Neural cell (in vitro differentiated cells): Measurements from ENCODE around the gene INO80C. TPM values are rescaled to one million over a fixed set of nuclear protein-coding genes. Genes with fewer than 3 reads are reported as not detected.

Experiments
- H2AFZ ChIP-seq: fragments of 200-600, 300-800 bp; sonication (generic), shearing (Covaris generic); 2 replicates; pipeline ENCODE4 v1.6.0; 2014; ENCODE audit warnings: low read depth, mild to moderate bottlenecking, antibody characterized with exemption, low read length, moderate library complexity
- H3F3A ChIP-seq: fragments of 200-600 bp; shearing (Covaris generic); 2 replicates; pipeline ENCODE4 v1.6.1; 2016; ENCODE audit warnings: mild to moderate bottlenecking, moderate library complexity, mixed read lengths, antibody characterized with exemption, low read length; ENCODE audit not compliant: insufficient read depth, poor library complexity, severe bottlenecking
- H3K27ac ChIP-seq: fragments of 200-600, 300-800 bp; sonication (generic), shearing (Covaris generic); 2 replicates; pipeline ENCODE4 v1.5.1; 2014; ENCODE audit warnings: mild to moderate bottlenecking, low read length, moderate library complexity
- H3K27me3 ChIP-seq: fragments of 300-800, 200-600 bp; sonication (generic), shearing (Covaris generic); 2 replicates; pipeline ENCODE4 v1.6.0; 2014; ENCODE audit warnings: mild to moderate bottlenecking, low read depth, low read length, moderate library complexity; ENCODE audit not compliant: insufficient read depth
- H3K36me3 ChIP-seq: fragments of 300-800, 200-600 bp; sonication (generic), shearing (Covaris generic); 2 replicates; pipeline ENCODE4 v1.5.1; 2014; ENCODE audit warnings: mild to moderate bottlenecking, antibody characterized with exemption, low read length, moderate library complexity; ENCODE audit not compliant: insufficient read depth
- H3K4me2 ChIP-seq: fragments of 300-800, 200-600 bp; sonication (generic), shearing (Covaris generic); 2 replicates; pipeline ENCODE4 v1.6.0; 2014; ENCODE audit warnings: mild to moderate bottlenecking, low read length
- H3K4me3 ChIP-seq: fragments of 300-800, 200-600 bp; sonication (generic), shearing (Covaris generic); 2 replicates; pipeline ENCODE4 v1.5.1; 2014; ENCODE audit warnings: mild to moderate bottlenecking, low read length, moderate library complexity
- H3K79me2 ChIP-seq: fragments of 200-600 bp; shearing (Covaris generic); replicated peaks from 2 replicates; pipeline ENCODE4 v1.6.0; 2014; ENCODE audit warnings: mild to moderate bottlenecking, low read length, moderate library complexity; ENCODE audit not compliant: insufficient read depth
- H3K9ac ChIP-seq: fragments of 300-800, 200-600 bp; sonication (generic), shearing (Covaris generic); 2 replicates; pipeline ENCODE4 v1.6.1; 2016; ENCODE audit warnings: mild to moderate bottlenecking, low read length, mixed read lengths
- H3K9me2 ChIP-seq: fragments of 200-600 bp; shearing (Covaris generic); 2 replicates; pipeline ENCODE4 v1.6.1; 2016; ENCODE audit warnings: mild to moderate bottlenecking, low read length, mixed read lengths; ENCODE audit not compliant: insufficient read depth
- H3K9me3 ChIP-seq: fragments of 200-600, 300-800 bp; sonication (generic), shearing (Covaris generic); 2 replicates; pipeline ENCODE4 v1.6.1; 2016; ENCODE audit warnings: mild to moderate bottlenecking, mixed run types, low read length, moderate library complexity, mixed read lengths
- H4K20me1 ChIP-seq: fragments of 200-600 bp; shearing (Covaris generic); 2 replicates; pipeline ENCODE4 v1.6.1; 2016; ENCODE audit warnings: mild to moderate bottlenecking, mixed run types; ENCODE audit not compliant: insufficient read depth
- EP300 ChIP-seq: fragments of 450-650 bp; conservative IDR thresholded peaks from 2 replicates; pipeline ENCODE4 v1.6.1; 2014; ENCODE audit warnings: antibody characterized with exemption, mild to moderate bottlenecking, moderate library complexity; ENCODE audit not compliant: poor library complexity, severe bottlenecking
- EZH2 ChIP-seq: fragments of 200-600, 300-800 bp; shearing (Covaris generic), sonication (generic); IDR thresholded peaks from 2 replicates; pipeline ENCODE4 v1.6.1; 2014; ENCODE audit warnings: antibody characterized with exemption, low read length, borderline replicate concordance, mild to moderate bottlenecking; ENCODE audit not compliant: insufficient read depth, poor library complexity, severe bottlenecking
- MXI1 ChIP-seq: fragments of 450-650 bp; conservative IDR thresholded peaks from 2 replicates; pipeline ENCODE4 v1.6.1; 2014; ENCODE audit warnings: antibody characterized with exemption, mild to moderate bottlenecking; ENCODE audit not compliant: poor library complexity, severe bottlenecking
- POLR2AphosphoS5 ChIP-seq: IDR thresholded peaks from 2 replicates; pipeline ENCODE4 v1.6.1; 2012
- RAD21 ChIP-seq: fragments of 450-650 bp; conservative IDR thresholded peaks from 2 replicates; pipeline ENCODE4 v1.6.1; 2014; ENCODE audit warnings: antibody characterized with exemption, mild to moderate bottlenecking, moderate library complexity
- SMC3 ChIP-seq: fragments of 450-650 bp; conservative IDR thresholded peaks from 2 replicates; pipeline ENCODE4 v1.6.1; 2014; ENCODE audit warnings: antibody characterized with exemption, mild to moderate bottlenecking, moderate library complexity; ENCODE audit not compliant: poor library complexity
- TAF1 ChIP-seq: IDR thresholded peaks from 2 replicates; pipeline ENCODE4 v1.6.1; 2012; ENCODE audit warnings: low read depth
- polyA plus RNA-seq: library from polyadenylated mRNA; depleted of rRNA; stranded (reverse); fragments of >200 nt; gene quantifications from 2 replicates; pipeline ENCODE4 v1.2.3, GENCODE V29; 2014
- TF ChIP-seq, protein P1 (sequence below): fragments of 450-650 bp; IDR thresholded peaks from 2 replicates; pipeline ENCODE4 v1.5.1; 2014; ENCODE audit warnings: antibody characterized with exemption, mild to moderate bottlenecking, moderate library complexity; ENCODE audit not compliant: poor library complexity, severe bottlenecking
- TF ChIP-seq, protein P2 (sequence below): IDR thresholded peaks from 2 replicates; pipeline ENCODE4 v1.6.1; 2012; ENCODE audit warnings: borderline replicate concordance

The INO80C gene
- polyA plus RNA-seq, 1 donor from 2014 or later, result 30.5 TPM

- no peaks in the 10 kb centered on the region for H3K27me3 ChIP-seq
- H3F3A ChIP-seq, result no peaks in the 10 kb centered on the region
- H3K27ac ChIP-seq, result no peak overlapping the region
- no peak overlapping the region for H3K4me3 ChIP-seq
- H3K4me2 ChIP-seq, result no peak overlapping the region
- no peaks in the 10 kb centered on the region for H3K9me3 ChIP-seq
- H3K36me3 ChIP-seq, result no peaks in the 10 kb centered on the region
- no peaks in the 10 kb centered on the region for H4K20me1 ChIP-seq
- H2AFZ ChIP-seq, result no peak overlapping the region
- H3K9ac ChIP-seq, result no peak overlapping the region
- no peaks in the 10 kb centered on the region for H3K9me2 ChIP-seq
- H3K79me2 ChIP-seq, result peaks cover 4% of the 10 kb centered on the region
- TF ChIP-seq SMC3 (no peak), RAD21 (no peak), EP300 (no peak), EZH2 (no peak), MXI1 (no peak), POLR2AphosphoS5 (no peak), TAF1 (no peak)
- TF ChIP-seq, protein P1, sequence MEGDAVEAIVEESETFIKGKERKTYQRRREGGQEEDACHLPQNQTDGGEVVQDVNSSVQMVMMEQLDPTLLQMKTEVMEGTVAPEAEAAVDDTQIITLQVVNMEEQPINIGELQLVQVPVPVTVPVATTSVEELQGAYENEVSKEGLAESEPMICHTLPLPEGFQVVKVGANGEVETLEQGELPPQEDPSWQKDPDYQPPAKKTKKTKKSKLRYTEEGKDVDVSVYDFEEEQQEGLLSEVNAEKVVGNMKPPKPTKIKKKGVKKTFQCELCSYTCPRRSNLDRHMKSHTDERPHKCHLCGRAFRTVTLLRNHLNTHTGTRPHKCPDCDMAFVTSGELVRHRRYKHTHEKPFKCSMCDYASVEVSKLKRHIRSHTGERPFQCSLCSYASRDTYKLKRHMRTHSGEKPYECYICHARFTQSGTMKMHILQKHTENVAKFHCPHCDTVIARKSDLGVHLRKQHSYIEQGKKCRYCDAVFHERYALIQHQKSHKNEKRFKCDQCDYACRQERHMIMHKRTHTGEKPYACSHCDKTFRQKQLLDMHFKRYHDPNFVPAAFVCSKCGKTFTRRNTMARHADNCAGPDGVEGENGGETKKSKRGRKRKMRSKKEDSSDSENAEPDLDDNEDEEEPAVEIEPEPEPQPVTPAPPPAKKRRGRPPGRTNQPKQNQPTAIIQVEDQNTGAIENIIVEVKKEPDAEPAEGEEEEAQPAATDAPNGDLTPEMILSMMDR, result no peak
- TF ChIP-seq, protein P2, sequence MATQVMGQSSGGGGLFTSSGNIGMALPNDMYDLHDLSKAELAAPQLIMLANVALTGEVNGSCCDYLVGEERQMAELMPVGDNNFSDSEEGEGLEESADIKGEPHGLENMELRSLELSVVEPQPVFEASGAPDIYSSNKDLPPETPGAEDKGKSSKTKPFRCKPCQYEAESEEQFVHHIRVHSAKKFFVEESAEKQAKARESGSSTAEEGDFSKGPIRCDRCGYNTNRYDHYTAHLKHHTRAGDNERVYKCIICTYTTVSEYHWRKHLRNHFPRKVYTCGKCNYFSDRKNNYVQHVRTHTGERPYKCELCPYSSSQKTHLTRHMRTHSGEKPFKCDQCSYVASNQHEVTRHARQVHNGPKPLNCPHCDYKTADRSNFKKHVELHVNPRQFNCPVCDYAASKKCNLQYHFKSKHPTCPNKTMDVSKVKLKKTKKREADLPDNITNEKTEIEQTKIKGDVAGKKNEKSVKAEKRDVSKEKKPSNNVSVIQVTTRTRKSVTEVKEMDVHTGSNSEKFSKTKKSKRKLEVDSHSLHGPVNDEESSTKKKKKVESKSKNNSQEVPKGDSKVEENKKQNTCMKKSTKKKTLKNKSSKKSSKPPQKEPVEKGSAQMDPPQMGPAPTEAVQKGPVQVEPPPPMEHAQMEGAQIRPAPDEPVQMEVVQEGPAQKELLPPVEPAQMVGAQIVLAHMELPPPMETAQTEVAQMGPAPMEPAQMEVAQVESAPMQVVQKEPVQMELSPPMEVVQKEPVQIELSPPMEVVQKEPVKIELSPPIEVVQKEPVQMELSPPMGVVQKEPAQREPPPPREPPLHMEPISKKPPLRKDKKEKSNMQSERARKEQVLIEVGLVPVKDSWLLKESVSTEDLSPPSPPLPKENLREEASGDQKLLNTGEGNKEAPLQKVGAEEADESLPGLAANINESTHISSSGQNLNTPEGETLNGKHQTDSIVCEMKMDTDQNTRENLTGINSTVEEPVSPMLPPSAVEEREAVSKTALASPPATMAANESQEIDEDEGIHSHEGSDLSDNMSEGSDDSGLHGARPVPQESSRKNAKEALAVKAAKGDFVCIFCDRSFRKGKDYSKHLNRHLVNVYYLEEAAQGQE, result no peak
Measured at GRCh38 chr18:35481960-35482366, 15.8 kb downstream of the INO80C start.

GRCh38 chr18:35479911-35480586 is 17.7 kb downstream of the INO80C start:
- H3K4me3 ChIP-seq, result no peak overlapping the region
- no peak overlapping the region for H2AFZ ChIP-seq
- H3K79me2 ChIP-seq, result peaks cover 4% of the 10 kb centered on the region
- H4K20me1 ChIP-seq, result no peaks in the 10 kb centered on the region
- H3K27ac ChIP-seq, result no peak overlapping the region
- H3K9me3 ChIP-seq, result no peaks in the 10 kb centered on the region
- H3K36me3 ChIP-seq, result no peaks in the 10 kb centered on the region
- H3K9ac ChIP-seq, result no peak overlapping the region
- no peaks in the 10 kb centered on the region for H3F3A ChIP-seq
- no peaks in the 10 kb centered on the region for H3K9me2 ChIP-seq
- TF ChIP-seq SMC3, result no peak
- no peak for TF ChIP-seq TAF1
- H3K27me3 ChIP-seq, result no peaks in the 10 kb centered on the region
- H3K4me2 ChIP-seq, result no peak overlapping the region
